Superior temporal gyrus (tissue), 1 donor: ENCODE results near the gene SUSD1.
"Not testable (repeated sequence)": the region's sequence is repeated elsewhere in the genome, so short reads cannot be mapped to it uniquely, and the experiment has no call there.

Experiments
- DNase-seq: peaks from one replicate; pipeline ENCODE4 v3.0.0-alpha.2; 2016; ENCODE audit errors: extremely low spot score

SUSD1 gene

DNA sequence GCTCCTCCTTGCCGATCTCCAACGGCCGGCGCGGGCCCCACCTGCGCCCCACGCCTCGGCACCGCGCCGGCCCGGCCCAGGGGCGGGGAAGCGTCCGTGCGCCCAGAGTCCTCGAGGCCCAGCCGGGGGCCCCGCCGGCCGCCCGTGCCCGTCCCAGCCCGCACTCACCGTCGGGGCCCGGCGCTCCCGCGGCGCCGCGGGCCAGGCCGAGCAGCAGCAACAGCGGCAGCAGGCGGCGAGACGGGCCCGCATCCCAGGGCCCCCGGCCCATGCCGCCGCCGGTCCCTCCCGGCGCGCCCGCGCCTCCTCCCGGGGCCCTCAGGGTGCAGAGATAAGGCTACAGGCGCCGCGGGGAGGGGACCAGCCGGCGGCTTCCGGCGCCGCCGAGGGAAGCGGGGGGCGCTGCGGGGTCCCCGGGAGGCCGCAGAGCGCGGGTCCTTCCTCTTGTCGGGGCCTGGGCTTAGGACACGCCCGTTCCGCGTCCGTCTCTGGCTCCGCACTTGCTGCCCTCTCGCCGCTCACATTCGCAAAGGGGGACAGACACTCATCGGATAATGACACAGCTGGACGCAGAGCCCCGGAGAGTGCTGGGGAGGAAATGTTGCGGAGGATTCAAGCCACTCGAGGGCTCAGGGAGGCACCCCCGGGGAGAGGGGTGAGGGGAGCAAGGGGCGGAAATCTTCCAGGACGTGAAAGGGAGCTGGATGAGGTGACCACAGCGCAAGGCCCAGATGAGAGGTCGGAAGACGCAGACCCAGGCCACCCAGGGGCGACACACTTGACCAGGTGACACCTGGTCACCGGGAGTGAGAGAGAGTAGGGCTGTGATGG, at the start of gene SUSD1:
SUSD1 (minus strand) TSS at position 333 of the 831 bp plus-strand sequence; CDS start at position 271, 62 bp downstream.
- DNase-seq, result no peak

DNA sequence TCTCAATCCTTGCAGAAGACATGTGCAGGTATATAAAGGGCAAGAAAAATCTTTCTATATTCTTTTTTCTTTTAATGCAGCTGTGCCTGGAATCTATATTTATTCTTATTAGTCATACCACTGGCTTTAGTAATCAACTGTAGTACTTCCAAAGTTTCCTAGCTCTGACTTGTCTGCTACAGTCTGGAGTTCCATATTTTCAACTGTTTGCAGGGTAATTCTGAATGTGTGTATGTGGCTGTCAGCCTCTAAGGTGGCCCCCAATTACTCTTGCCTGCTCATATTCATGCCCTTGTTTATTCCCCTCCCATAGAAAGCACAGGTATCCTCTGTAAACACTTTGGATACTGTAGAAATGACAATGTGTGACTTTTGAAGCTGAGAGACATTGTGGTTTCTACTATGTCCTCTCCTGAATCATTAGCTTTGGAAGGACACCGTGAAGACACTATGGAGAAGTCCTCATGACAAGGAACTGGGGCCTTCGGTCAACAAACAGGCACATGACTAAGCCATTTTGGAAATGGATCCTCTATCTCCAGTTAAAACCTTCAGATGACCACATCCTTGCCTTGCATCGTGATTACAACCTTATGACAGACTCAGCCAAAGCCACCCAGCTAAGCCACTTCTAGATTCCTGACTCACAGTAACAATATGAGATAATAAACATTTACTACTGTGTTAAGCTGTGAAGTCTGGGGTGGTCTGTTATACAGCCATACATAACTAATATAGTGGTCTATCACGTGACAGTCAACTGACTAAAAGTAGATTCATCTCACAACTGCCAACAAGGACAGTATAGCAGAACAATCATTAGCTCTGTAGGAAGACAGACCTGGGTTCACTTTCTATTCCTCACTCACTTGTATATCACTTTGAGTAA, 49.5 kb upstream of the SUSD1 start:
- no peak for DNase-seq

DNA sequence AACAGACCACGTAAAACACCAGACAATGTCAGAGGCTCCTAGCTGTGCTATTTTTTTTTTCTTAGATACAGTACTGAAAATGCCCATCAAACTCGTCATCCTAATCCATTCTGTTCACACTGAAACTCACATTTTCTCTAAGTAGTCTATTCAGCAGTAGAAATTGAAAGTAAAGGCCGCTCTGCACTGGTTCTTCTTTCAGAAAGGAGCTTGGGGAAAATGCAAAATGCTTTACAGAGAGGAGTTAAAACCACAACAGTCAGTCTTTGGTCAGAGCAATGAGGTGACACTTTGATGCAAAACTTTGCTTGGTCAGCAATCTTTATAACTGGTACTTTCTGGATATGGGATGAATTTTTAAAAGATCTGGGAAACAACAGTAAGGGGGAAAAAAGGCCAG, 43.8 kb upstream of the SUSD1 start:
- DNase-seq, result no peak

DNA sequence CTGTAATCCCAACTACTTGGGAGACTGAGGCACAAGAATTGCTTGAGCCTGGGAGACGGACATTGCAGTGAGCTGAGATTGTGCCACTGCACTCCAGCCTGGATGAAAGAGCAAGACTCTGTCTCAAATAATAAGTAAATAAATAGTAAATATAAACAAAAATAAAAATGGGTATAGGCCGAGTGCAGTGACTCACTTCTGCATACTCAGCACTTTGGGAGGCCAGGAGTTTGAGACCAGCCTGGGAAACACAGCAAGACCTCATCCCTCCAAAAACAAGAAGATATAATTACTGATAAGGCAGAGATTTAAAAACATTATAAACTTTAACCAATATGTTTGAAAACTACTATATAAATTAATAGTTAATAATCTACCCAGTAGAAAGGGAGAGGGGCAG, 37.8 kb upstream of the SUSD1 start:
- DNase-seq, result no peak

DNA sequence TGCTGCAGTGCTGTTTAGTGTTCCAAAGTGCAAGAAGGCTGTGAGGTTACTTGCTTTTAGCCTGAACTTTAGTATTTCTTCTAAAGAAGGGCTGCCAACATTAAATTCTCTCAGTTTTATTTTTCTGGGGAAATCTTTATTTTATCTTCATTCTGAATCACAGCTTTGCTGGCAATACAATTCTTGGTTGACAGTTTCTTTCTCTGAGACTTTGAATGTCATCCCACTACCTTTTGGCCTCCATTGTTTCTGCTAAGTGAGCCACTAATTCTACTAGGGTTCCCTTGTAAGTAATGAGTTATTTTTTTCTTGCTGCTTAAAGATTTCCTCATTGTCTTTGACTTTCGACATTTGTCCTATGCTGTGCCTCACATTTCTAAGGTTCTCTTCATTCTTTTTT, 32.4 kb upstream of the SUSD1 start:
- DNase-seq, result no peak

DNA sequence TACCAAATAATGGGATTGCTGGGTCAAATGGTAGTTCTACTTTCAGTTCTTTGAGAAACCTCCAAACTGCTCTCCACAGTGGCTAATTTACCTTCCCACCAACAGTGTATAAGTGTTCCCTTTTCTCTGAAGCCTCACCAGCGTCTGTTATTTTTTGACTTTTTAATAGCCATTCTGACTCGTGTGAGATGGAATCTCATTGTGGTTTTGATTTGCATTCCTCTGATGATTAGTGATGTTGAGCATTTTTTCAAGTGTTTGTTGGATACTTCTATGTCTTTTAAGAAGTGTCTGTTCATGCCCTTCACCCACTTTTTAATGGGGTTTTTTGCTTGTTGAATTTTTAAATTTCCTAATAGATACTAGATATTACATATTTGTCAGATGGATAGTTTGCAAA, 28.4 kb upstream of the SUSD1 start:
- no peak for DNase-seq

DNA sequence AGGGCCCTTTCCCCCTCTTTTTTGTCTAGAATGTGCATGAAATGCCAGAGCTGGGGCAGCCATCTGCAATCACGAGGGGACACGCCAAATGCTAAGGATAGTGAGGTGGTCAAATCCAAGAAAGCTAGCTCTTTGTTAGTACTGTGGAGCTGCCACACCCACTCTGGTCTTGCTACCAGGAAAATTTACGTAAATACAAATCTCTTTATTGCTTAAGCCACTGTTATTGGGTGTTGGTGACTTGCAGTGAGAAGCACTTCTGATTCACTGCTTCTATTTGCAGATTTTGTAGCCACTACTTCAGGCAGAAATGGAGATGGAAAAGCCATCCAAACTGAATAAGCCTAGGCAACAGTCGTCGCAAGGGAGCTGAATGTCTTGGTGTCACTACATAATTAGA, 25.6 kb upstream of the SUSD1 start:
- DNase-seq, result no peak

DNA sequence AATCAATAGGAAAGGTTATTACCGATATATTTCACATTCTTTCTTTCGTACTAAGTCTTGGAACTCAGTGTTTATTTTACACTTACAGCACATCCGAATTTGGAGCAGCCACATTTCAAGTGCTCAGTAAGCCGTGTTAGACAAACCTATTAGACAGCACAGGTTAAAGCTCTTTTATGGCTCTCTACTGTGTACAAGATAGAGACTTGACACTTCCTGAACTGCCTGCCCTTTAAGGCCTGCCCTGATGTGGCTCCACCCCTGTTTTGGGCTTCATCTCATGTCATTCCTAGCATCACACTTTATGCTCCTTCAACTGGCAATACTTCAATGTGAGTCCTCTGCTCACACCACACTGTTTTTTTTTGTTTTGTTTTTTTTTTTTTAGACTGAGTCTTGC, 23.5 kb upstream of the SUSD1 start:
- no peak for DNase-seq

DNA sequence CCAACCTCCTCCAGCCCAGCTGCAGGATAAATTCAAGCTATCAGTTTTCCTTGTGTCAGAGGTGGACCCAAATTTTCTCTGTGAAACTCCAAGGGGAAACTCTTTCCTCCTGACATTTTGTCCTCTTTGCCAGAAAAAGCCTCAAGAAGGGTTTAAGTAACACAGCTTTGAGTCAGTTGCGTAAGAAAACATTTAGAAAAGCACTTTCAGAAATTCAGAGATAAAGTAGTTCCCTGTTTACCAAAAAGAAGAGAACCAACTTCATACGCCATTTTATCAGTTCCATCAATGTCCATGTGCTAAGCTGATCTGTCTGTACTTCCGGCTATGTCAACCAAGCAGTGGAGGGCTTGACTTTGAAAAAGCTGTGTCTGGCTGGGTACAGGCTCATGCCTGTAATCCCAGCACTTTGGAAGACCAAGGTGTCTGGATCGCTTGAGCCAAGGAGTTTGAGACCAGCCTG, 19.9 kb upstream of the SUSD1 start:
- no peak for DNase-seq

DNA sequence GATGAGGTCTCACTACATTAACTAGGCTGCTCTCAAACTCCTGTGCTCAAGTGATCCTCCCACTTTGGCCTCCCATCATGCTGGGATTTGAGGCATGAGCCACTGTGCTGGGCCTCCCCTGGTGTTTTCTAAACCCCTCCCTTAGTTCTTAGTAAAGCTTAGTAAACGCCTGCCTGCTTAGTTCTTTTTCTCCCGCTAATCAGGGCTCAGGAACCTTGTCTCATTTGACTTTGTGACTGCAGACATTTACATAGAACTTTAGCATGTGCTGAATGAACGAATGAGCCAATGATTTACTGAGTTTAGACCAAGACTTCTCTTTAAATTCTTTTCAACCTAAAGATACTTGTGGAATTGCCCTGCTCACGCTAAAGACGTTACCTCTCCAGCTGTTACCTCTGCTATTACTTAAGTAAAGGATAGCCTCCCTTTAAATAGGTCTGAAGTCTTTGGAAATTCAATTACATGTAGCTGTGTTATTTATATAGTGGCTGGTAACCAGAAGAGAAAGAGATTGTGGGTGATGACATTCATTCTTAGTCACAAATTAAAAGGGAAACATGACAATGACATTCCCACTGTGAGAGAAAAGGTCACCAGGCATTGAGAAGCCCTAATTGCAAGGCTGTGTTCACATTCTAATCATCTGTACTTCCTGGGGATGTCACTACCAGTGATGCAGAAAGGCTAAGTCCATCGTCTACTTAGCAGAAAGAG, 18.6 kb upstream of the SUSD1 start:
- DNase-seq, result no peak

DNA sequence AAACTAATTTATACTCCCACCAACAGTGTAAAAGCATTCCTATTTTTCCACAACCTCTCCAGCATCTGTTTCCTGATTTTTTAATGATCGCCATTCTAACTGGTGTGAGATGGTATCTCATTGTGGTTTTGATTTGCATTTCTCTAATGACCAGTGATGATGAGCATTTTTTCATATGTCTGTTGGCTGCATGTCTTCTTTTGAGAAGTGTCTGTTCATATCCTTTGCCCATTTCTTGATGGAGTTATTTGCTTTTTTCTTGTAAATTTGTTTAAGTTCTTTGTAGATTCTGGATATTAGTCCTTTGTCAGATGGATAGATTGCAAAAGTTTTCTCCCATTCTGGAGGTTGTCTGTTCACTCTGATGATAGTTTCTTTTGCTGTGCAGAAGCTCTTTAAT, 15.2 kb upstream of the SUSD1 start:
- DNase-seq, result not testable (repeated sequence)

DNA sequence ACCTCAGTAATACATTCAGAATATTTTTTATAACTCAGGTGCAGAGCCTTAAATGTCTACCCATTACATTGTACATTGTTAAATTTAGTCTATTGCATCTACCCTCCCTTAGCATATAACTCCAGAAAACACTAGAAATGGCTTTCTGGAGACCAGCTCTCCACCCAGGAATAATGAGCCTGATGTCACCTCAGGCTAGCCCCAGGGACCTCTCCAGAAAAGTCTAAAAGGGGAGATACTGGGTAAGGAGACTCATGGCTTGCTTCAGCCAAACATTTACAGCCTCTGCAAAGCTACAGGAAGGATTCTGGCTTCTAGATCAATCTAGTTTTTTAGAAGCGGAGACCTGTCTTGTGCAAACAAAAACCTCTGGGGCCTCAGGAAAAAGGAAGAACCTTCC, 13.8 kb upstream of the SUSD1 start:
- no peak for DNase-seq

DNA sequence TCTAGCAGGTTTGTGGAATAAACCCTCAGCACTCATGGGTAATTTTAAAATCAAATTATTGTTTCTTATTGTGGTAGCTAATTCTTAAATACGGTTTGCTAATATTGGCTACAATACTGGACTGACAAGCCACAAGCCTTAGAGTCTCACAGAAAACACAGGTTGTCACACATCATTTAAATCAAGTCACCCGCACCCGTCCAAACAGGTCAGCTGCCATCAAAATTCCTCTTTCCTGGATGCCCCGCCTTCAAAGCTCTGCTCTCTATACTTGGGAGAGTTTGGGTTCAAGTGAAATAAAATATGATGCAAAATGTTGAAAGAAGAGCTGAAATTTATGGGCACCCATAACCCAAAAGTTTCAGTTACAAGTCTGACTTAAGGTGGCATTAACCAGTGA, 12.3 kb upstream of the SUSD1 start:
- no peak for DNase-seq

DNA sequence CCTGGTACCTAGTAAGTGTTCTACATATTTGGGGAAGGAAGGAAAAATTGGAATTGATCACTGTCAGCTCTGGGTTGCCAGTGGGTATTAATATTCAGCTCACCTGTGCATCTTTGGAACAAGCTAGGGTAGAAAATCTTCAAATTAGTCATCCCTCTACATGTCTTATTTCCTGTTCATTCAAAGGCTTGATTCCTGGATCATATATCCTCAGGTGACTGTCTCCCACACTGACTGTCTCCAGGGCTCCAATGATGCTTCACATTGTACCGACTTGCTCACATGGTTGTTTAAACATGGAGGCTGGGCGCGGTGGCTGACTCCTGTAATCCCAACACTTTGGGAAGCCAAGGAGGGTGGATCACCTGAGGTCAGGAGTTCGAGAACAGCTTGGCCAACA, 11.6 kb upstream of the SUSD1 start:
- DNase-seq, result no peak

DNA sequence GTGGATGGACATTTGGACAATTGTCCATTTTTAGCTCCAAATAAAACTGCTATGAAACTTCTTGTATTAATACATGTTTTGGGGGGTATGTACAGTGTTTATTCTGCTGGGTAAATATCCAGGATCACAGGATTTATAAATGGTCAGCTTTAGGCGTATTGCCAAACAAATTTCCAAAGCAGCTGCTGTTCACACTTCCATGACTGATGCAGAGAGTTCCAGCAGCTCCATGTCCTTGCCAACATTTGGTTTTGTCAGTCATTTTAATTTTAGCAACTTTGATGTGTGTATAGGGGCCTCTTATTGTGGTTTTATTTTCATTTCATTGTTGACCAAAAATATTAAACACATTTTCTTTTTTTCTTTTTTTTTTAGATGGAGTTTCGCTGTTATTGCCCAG, 9.8 kb upstream of the SUSD1 start:
- DNase-seq, result no peak

DNA sequence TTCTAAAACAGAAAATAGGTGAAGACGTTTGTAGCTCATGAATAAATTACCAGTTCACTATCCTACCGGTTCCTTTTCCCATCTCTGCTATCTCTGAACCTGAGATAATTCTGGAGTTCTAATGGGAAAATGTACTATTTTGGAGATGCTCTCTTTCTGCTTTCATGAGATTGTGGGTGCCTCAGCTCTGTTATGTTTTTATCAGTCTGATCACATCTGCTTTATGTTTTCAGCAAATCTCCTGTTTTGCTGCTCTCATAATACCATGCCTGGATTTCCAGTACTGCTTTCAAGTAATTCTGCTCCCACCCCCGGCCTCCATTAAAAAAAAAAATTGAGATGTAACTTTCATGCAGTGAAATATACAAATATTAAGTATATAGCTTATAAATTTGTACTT, 9.1 kb upstream of the SUSD1 start:
- no peak for DNase-seq

DNA sequence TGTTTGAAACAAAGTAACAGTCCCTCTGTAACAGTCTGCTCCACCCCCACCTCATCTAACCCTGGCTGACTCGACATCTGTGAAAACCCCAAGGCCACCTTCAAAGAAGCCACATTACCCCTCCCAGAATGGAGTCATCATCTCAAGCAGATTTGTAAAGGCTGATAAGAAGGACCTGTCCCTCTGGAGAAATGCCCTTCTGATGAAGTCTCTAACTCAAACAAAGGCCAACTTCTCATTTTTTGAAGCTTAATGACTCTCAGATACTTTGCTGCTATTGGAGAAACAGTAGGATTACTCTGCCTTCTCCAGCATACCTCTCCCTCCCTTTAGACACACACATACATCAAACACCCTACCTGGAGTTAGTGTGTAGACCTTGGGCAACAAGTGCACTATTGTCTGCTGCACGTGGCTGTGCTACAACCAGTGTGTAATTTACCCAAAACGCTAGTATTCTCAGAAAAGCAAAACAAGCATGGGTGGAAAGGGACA, 5.3 kb upstream of the SUSD1 start:
- no peak for DNase-seq

DNA sequence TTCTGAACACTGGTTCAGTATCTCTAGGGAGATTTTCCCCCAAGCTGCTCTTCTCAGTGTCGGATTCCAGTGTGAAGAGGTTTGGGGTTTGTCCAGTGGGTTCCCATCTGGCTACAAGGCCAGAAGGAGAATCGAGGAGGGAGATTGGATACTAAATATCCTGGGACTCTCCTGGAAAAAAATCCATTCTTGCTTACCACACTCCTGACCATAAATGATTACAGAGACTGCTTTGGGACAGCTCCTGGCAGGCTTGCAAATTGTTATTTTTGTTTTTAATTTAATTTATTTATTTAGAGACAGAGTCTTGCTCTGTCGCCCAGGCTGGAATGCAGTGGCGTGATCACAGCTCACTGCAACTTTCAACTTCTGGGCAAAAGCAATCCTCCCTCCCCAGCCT, 4.7 kb upstream of the SUSD1 start:
- no peak for DNase-seq

DNA sequence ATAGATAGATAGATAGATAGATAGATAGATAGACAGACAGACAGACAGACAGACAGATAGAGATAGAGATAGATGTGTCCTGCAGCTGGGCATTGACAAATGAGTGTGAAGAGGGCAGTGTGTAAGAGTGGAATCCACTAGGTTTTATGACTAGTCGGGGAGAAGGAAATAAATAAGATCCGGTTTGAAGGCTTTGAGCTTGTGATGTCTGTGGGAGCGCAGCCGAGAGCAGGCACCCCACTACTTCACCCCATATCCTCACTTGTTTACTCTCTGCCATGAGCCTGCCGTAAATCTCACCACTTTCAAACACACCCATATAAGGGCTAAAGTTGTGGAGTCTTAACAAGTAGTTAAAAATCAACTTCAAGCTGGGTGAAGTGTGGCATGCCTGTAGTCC, 1.4 kb upstream of the SUSD1 start:
- DNase-seq, result no peak

DNA sequence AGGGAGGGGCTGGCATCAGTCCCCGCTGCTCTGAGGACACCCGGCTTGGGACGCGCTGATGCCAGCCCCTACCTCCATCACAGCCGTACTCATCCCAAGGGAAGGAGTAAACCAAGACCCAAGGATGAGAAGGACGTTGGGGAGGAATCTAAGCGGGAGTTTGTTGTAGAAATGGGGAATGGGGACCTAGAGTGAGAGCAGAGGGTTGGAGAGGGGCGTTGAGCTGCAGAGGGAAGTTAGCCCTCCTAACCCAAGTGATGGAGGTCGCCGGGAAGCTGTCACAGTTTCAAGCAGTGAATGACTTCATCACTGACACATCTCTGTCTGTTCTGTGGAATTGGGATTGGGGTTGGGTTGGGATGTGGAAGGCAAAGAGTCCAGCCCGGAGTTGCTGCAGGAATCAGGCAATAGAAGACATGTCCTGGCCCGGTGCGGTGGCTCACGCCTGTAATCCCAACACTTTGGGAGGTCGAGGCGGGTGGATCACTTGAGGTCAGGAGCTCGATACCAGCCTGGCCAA, 759 bp upstream of the SUSD1 start:
- DNase-seq, result no peak

DNA sequence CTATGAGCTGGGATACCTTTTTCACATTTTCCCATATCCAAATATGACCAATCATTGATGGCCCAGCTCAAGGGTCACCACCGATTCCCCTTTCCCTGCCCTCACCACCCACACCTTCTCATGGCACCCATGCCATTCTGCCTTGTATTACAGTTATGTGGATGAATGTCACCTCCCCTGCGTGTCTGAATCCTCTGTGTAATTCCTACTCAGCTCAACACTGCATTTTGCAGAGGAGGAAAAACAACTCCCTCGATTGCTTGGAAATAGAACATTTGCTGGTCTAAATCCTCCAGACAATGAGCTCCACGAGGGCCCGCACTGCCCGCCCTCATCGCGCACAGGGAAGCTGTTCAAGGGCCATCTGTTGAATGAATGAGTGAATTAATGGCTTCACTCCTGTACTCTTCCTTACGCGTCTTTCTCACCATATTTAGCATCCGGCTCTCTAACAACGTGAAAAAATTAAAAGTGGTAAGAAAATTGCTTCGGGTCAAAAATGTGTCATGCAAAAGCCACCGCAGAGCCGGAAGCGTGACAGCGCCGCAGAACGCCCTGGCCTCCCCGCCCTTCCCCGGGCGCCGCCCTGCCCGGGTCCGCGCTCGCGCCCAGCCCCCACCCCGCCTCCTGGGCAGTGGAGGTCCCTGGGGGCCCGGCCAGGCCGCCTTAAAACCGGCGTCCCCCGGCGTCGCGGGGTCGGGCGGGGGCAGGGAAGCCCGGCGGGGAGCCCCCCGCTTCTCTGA, 704 bp downstream of the SUSD1 start:
- no peak for DNase-seq
